Measurements from ENCODE around the gene FBXL14.

The FBXL14 gene

DNA sequence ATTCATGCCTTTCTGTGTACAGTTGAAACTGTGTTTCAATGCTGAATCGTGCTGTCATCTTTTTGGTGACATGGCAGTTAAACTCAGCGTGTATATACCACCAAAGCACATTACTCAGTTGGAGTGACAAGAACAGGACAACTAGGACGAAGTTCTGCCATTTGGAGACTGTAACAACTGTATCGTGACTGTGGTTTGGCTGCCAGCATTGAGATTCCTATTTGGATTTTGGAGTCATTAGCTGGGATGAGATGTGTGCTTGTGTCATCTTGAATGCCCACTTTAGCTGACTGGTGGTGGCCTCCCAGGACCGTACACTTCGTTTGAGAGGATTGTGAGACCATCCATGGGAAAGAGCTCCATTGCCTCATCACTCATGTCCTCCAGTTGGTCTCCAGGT, 42.9 kb downstream of the FBXL14 start:
- Histone ChIP-seq H3K9me3 (ENCODE audit: control insufficient read depth in 2 of 2, low read length in 2 of 2) (no peaks in the 10 kb centered on the region), H3K27ac (ENCODE audit: low read length) (no peak overlapping the region), H3K27me3 (ENCODE audit: control insufficient read depth in 1 of 2, insufficient read depth in 2 of 2, low read length in 2 of 2) (no peaks in the 10 kb centered on the region), H3K36me3 (ENCODE audit: control insufficient read depth in 2 of 2, insufficient read depth in 2 of 2, low read length in 2 of 2) (no peaks in the 10 kb centered on the region), H3K4me3 (ENCODE audit: low read length in 2 of 2) (no peak overlapping the region), H3K4me1 (ENCODE audit: control insufficient read depth, insufficient read depth, low read length) (no peaks in the 10 kb centered on the region), H3K9ac (ENCODE audit: low read length in 2 of 2) (no peak overlapping the region)

DNA sequence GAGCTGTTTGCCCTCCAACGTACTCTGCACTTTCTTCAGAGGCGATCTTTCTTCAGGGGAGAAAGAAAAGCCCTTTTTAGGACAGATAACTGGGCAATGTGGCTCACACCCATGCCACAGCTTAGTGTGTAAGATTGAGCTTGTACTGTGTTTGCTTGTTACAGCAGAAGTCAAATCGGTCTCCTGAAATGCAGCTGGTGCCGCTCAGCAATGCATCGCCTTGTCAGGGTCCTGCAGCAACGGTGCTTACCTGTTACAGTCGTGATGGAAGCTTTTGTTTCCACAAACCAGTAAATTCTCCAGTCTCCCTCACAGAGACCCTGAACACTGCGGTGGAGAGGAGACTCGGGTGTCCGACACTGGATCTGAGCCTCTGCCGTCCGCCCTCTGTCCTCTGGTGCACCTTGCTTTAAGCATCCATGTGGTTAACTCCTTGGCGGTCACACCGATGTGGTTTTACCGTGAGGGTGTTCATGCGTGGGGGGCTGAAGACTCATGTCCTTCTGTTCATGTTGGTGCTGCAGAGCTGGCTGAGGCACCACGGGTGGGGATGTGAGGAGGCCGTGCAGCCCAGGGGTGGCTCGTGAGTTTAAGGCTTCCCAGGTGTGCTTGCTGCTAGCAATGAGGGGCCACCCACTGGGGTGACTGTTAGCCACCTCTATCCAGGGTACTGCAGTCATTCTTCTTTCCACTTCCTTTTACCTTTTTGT, 47.3 kb downstream of the FBXL14 start:
- Histone ChIP-seq H3K4me3 (ENCODE audit: low read length in 2 of 2) (no peak overlapping the region), H3K27me3 (ENCODE audit: control insufficient read depth in 1 of 2, insufficient read depth in 2 of 2, low read length in 2 of 2) (no peaks in the 10 kb centered on the region), H3K9ac (ENCODE audit: low read length in 2 of 2) (no peak overlapping the region), H3K9me3 (ENCODE audit: control insufficient read depth in 2 of 2, low read length in 2 of 2) (no peaks in the 10 kb centered on the region), H3K27ac (ENCODE audit: low read length) (no peak overlapping the region), H3K4me1 (ENCODE audit: control insufficient read depth, insufficient read depth, low read length) (no peaks in the 10 kb centered on the region), H3K36me3 (ENCODE audit: control insufficient read depth in 2 of 2, insufficient read depth in 2 of 2, low read length in 2 of 2) (no peaks in the 10 kb centered on the region)

DNA sequence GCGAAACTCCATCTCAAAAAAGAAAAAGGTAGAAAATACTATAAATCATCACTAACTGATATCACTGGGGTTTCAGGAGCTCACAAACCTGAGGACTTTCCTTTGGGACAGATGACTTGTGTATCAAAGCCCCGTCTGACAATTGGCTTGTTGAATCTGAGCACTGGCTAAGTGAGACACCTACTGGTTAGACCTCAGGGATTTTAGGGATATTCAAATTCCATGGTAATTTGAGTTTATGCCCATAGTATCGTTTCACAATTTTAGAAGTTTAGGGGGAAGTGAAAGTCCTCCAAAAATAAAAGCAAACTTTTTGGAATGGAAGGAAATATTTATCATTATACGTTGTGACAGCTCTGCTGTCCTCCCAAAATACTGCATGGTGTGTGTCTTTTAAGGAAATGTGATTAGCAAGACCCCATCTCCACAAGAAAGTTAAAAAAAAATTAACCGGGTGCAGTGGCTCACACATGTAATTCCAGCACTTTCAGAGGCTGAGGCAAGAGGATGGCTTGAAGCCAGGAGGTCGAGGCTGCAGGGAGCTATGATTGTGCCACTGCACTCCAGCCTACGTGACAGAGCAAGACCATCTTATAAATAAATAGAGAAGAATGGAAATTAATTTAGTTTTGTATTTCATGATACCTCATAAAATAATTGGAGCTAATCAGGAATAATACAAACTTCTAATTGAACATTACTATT, 49.2 kb downstream of the FBXL14 start:
- Histone ChIP-seq H3K9ac (ENCODE audit: low read length in 2 of 2) (no peak overlapping the region), H3K4me3 (ENCODE audit: low read length in 2 of 2) (no peak overlapping the region), H3K27ac (ENCODE audit: low read length) (no peak overlapping the region), H3K4me1 (ENCODE audit: control insufficient read depth, insufficient read depth, low read length) (no peaks in the 10 kb centered on the region), H3K9me3 (ENCODE audit: control insufficient read depth in 2 of 2, low read length in 2 of 2) (no peaks in the 10 kb centered on the region), H3K27me3 (ENCODE audit: control insufficient read depth in 1 of 2, insufficient read depth in 2 of 2, low read length in 2 of 2) (no peaks in the 10 kb centered on the region), H3K36me3 (ENCODE audit: control insufficient read depth in 2 of 2, insufficient read depth in 2 of 2, low read length in 2 of 2) (no peaks in the 10 kb centered on the region)

GRCh38 chr12:1542599-1542998, 51.8 kb downstream of the FBXL14 start:
- no peaks in the 10 kb centered on the region for H3K27me3 ChIP-seq (ENCODE audit: control insufficient read depth in 1 of 2, insufficient read depth in 2 of 2, low read length in 2 of 2)
- H3K36me3 ChIP-seq (ENCODE audit: control insufficient read depth in 2 of 2, insufficient read depth in 2 of 2, low read length in 2 of 2), result no peaks in the 10 kb centered on the region
- no peak overlapping the region for H3K4me3 ChIP-seq (ENCODE audit: low read length in 2 of 2)
- H3K27ac ChIP-seq (ENCODE audit: low read length), result no peak overlapping the region
- no peak overlapping the region for H3K9ac ChIP-seq (ENCODE audit: low read length in 2 of 2)
- no peaks in the 10 kb centered on the region for H3K9me3 ChIP-seq (ENCODE audit: control insufficient read depth in 2 of 2, low read length in 2 of 2)
- no peaks in the 10 kb centered on the region for H3K4me1 ChIP-seq (ENCODE audit: control insufficient read depth, insufficient read depth, low read length)

GRCh38 chr12:1540690-1541089, 53.7 kb downstream of the FBXL14 start:
- Histone ChIP-seq H3K27me3 (ENCODE audit: control insufficient read depth in 1 of 2, insufficient read depth in 2 of 2, low read length in 2 of 2) (peaks cover 0 to 3% of the 10 kb centered on the region in 2 donors), H3K27ac (ENCODE audit: low read length) (no peak overlapping the region), H3K4me3 (ENCODE audit: low read length in 2 of 2) (no peak overlapping the region), H3K4me1 (ENCODE audit: control insufficient read depth, insufficient read depth, low read length) (no peaks in the 10 kb centered on the region), H3K9ac (ENCODE audit: low read length in 2 of 2) (no peak overlapping the region), H3K9me3 (ENCODE audit: control insufficient read depth in 2 of 2, low read length in 2 of 2) (no peaks in the 10 kb centered on the region), H3K36me3 (ENCODE audit: control insufficient read depth in 2 of 2, insufficient read depth in 2 of 2, low read length in 2 of 2) (no peaks in the 10 kb centered on the region)

- no peak overlapping the region for H3K9ac ChIP-seq (ENCODE audit: low read length in 2 of 2)
- H3K36me3 ChIP-seq (ENCODE audit: control insufficient read depth in 2 of 2, insufficient read depth in 2 of 2, low read length in 2 of 2), result no peaks in the 10 kb centered on the region
- H3K9me3 ChIP-seq (ENCODE audit: control insufficient read depth in 2 of 2, low read length in 2 of 2), result no peaks in the 10 kb centered on the region
- no peaks in the 10 kb centered on the region for H3K4me1 ChIP-seq (ENCODE audit: control insufficient read depth, insufficient read depth, low read length)
- H3K4me3 ChIP-seq (ENCODE audit: low read length in 2 of 2), result no peak overlapping the region
- peaks cover 0 to 3% of the 10 kb centered on the region in 2 donors for H3K27me3 ChIP-seq (ENCODE audit: control insufficient read depth in 1 of 2, insufficient read depth in 2 of 2, low read length in 2 of 2)
- H3K27ac ChIP-seq (ENCODE audit: low read length), result no peak overlapping the region
Measured at GRCh38 chr12:1539135-1539534, 55.2 kb downstream of the FBXL14 start.

DNA sequence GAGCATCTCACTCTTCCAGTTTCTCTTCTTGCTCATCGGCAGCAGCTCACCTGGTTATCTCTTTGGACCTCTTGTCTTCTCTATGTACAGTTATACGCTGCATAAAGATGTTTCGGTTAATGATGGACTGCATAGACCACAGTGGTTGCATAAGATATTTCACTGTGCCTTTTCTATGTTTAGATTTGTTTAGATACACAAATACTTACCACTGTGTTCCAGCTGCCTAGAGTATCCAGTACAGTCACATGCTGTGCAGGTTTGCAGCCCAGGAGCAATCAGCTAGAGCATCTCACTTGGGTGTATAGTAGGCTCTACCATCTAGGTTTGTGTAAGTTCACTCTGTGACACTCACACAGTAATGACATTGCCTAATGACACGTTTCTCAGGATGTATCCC, 57.6 kb downstream of the FBXL14 start:
- Histone ChIP-seq H3K36me3 (ENCODE audit: control insufficient read depth in 2 of 2, insufficient read depth in 2 of 2, low read length in 2 of 2) (no peaks in the 10 kb centered on the region), H3K27me3 (ENCODE audit: control insufficient read depth in 1 of 2, insufficient read depth in 2 of 2, low read length in 2 of 2) (peaks cover 8 to 9% of the 10 kb centered on the region in 2 donors), H3K9me3 (ENCODE audit: control insufficient read depth in 2 of 2, low read length in 2 of 2) (no peaks in the 10 kb centered on the region), H3K4me3 (ENCODE audit: low read length in 2 of 2) (no peak overlapping the region), H3K27ac (ENCODE audit: low read length) (no peak overlapping the region), H3K9ac (ENCODE audit: low read length in 2 of 2) (no peak overlapping the region), H3K4me1 (ENCODE audit: control insufficient read depth, insufficient read depth, low read length) (peaks cover 6% of the 10 kb centered on the region)

DNA sequence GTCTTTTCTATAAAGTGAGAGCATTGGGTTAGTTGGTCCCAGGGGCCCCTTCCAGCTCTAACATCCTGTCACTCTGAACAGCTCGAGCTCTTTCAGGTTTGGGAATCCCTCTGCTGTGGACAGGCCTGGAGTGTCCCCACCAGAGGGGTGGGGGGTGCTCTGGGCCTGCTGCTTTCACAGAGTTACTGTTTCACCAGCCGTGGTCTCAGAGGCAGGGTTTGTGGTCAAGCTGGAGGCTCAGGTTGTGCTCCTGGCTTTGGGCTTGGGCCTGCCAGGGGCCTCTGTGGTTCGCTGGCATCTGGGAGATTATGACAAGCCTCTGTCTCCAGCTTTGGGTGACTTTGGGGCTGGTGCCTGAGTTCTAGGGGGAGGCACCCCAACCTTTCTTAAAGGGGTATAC, 59.6 kb downstream of the FBXL14 start:
- Histone ChIP-seq H3K27ac (ENCODE audit: low read length) (no peak overlapping the region), H3K9ac (ENCODE audit: low read length in 2 of 2) (no peak overlapping the region), H3K27me3 (ENCODE audit: control insufficient read depth in 1 of 2, insufficient read depth in 2 of 2, low read length in 2 of 2) (peaks cover 13 to 16% of the 10 kb centered on the region in 2 donors), H3K9me3 (ENCODE audit: control insufficient read depth in 2 of 2, low read length in 2 of 2) (no peaks in the 10 kb centered on the region), H3K4me1 (ENCODE audit: control insufficient read depth, insufficient read depth, low read length) (peaks cover 15% of the 10 kb centered on the region), H3K36me3 (ENCODE audit: control insufficient read depth in 2 of 2, insufficient read depth in 2 of 2, low read length in 2 of 2) (no peaks in the 10 kb centered on the region), H3K4me3 (ENCODE audit: low read length in 2 of 2) (no peak overlapping the region)

DNA sequence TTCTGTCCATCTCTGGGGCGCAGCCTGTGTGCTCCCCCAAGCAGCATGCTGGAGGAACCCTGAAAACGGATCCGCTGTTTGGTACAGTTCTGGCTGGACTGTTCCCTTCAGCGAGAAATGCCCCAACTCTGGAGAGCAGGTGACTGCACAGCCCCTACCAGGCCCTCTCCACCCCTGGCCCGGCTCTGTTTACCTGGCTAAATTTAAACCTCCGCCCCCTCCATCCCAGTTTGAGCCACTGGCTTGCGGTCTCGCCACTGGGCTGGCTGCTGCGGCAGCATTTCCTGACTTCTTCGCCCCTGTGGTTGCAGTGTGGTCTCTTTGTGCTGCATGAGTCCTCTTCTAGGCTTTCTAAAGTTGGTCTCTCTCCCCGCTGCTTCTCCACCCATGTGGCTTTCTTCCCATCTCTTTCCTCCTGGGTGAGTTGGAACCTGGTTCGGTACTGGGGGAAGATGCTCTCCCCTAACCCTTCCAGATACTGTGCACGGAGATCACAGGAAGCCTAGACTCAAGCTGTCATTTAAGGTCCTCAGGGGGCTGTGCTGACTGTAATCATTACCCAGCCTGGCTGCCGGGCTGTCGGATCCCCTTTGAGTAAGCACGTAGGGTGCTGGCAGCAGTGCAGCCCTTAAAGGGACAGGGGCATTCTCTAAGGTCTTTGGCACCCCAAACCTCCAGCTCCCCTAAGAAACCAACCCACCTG, 60.6 kb downstream of the FBXL14 start:
- Histone ChIP-seq H3K27me3 (ENCODE audit: control insufficient read depth in 1 of 2, insufficient read depth in 2 of 2, low read length in 2 of 2) (peaks cover 17 to 26% of the 10 kb centered on the region in 2 donors), H3K27ac (ENCODE audit: low read length) (no peak overlapping the region), H3K4me1 (ENCODE audit: control insufficient read depth, insufficient read depth, low read length) (peaks cover 19% of the 10 kb centered on the region), H3K36me3 (ENCODE audit: control insufficient read depth in 2 of 2, insufficient read depth in 2 of 2, low read length in 2 of 2) (no peaks in the 10 kb centered on the region), H3K4me3 (ENCODE audit: low read length in 2 of 2) (no peak overlapping the region), H3K9me3 (ENCODE audit: control insufficient read depth in 2 of 2, low read length in 2 of 2) (no peaks in the 10 kb centered on the region), H3K9ac (ENCODE audit: low read length in 2 of 2) (no peak overlapping the region)

GRCh38 chr12:1533205-1533601, 61.2 kb downstream of the FBXL14 start:
- Histone ChIP-seq H3K36me3 (ENCODE audit: control insufficient read depth in 2 of 2, insufficient read depth in 2 of 2, low read length in 2 of 2) (no peaks in the 10 kb centered on the region), H3K9me3 (ENCODE audit: control insufficient read depth in 2 of 2, low read length in 2 of 2) (no peaks in the 10 kb centered on the region), H3K27me3 (ENCODE audit: control insufficient read depth in 1 of 2, insufficient read depth in 2 of 2, low read length in 2 of 2) (peaks cover 17 to 26% of the 10 kb centered on the region in 2 donors), H3K4me1 (ENCODE audit: control insufficient read depth, insufficient read depth, low read length) (peaks cover 19% of the 10 kb centered on the region), H3K4me3 (ENCODE audit: low read length in 2 of 2) (no peak overlapping the region), H3K27ac (ENCODE audit: low read length) (no peak overlapping the region), H3K9ac (ENCODE audit: low read length in 2 of 2) (no peak overlapping the region)
